ENCODE measurements around the gene MSLN.
"Not testable (repeated sequence)": the region's sequence is repeated elsewhere in the genome, so short reads cannot be mapped to it uniquely, and the experiment has no call there.

Gene MSLN

DNA sequence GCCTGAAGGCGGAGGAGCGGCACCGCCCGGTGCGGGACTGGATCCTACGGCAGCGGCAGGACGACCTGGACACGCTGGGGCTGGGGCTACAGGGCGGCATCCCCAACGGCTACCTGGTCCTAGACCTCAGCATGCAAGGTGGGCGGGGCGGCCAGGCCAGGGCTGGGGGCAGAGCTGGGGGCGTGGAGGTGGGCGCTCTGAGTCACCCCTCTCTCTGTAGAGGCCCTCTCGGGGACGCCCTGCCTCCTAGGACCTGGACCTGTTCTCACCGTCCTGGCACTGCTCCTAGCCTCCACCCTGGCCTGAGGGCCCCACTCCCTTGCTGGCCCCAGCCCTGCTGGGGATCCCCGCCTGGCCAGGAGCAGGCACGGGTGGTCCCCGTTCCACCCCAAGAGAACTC, 7.9 kb downstream of the MSLN start:
- TF ChIP-seq JUND (IDR thresholded peaks at IDR 0.05; ENCODE audit: low read depth) = no peak
- in situ Hi-C loops (cut with HindIII; ENCODE audit: low pct_unique_long_range_greater_than_20kb, low sequenced_read_pairs) = no loop called here
- DNase-seq (ENCODE audit: low read depth in 1 of 2, low spot score in 1 of 2) = no peak

GRCh38 chr16:769184-769784, 8.8 kb downstream of the MSLN start:
- no peak for TF ChIP-seq JUND (IDR thresholded peaks at IDR 0.05; ENCODE audit: low read depth)
- in situ Hi-C loops (cut with HindIII; ENCODE audit: low pct_unique_long_range_greater_than_20kb, low sequenced_read_pairs) = no loop called here
- DNase-seq (ENCODE audit: low read depth in 1 of 2, low spot score in 1 of 2) = no peak

GRCh38 chr16:769934-770333, 9.4 kb downstream of the MSLN start:
- in situ Hi-C loops (cut with HindIII; ENCODE audit: low pct_unique_long_range_greater_than_20kb, low sequenced_read_pairs) = no loop called here
- no peak for DNase-seq (ENCODE audit: low read depth in 1 of 2, low spot score in 1 of 2)
- TF ChIP-seq JUND (IDR thresholded peaks at IDR 0.05; ENCODE audit: low read depth) = no peak

DNA sequence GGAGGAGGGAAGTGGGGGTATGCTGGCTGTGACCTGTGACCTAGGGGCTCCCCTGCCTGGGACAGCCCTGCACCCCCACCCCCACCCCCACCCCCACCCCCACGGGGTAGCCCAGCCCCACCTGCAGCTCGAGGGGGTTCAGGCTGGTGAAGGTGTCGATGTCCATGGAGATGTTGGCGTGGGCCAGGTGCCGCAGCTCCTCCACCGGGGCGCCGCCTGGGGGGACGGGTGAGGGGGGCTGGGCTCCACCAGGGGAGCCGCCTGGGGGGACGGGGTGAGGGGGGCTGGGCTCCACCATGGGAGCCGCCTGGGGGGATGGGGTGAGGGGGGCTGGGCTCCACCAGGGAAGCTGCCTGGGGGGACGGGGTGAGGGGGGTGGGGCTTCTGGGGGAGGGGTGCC, 9.9 kb downstream of the MSLN start:
- no peak for DNase-seq (ENCODE audit: low read depth in 1 of 2, low spot score in 1 of 2)
- no peak for TF ChIP-seq JUND (IDR thresholded peaks at IDR 0.05; ENCODE audit: low read depth)
- in situ Hi-C loops (cut with HindIII; ENCODE audit: low pct_unique_long_range_greater_than_20kb, low sequenced_read_pairs) = no loop called here

GRCh38 chr16:772959-773358, 12.4 kb downstream of the MSLN start:
- no peak for DNase-seq (ENCODE audit: low read depth in 1 of 2, low spot score in 1 of 2)
- in situ Hi-C loops (cut with HindIII; ENCODE audit: low pct_unique_long_range_greater_than_20kb, low sequenced_read_pairs) = no loop called here

GRCh38 chr16:774086-775001, 13.8 kb downstream of the MSLN start:
- in situ Hi-C loops (cut with HindIII; ENCODE audit: low pct_unique_long_range_greater_than_20kb, low sequenced_read_pairs) = no loop called here
- no peak for TF ChIP-seq JUND (IDR thresholded peaks at IDR 0.05; ENCODE audit: low read depth)
- no peak for DNase-seq (ENCODE audit: low read depth in 1 of 2, low spot score in 1 of 2)

More at GRCh38 chr16:772959-773358, 12.4 kb downstream of the MSLN start:
- no peak for TF ChIP-seq JUND (IDR thresholded peaks at IDR 0.05; ENCODE audit: low read depth)

DNA sequence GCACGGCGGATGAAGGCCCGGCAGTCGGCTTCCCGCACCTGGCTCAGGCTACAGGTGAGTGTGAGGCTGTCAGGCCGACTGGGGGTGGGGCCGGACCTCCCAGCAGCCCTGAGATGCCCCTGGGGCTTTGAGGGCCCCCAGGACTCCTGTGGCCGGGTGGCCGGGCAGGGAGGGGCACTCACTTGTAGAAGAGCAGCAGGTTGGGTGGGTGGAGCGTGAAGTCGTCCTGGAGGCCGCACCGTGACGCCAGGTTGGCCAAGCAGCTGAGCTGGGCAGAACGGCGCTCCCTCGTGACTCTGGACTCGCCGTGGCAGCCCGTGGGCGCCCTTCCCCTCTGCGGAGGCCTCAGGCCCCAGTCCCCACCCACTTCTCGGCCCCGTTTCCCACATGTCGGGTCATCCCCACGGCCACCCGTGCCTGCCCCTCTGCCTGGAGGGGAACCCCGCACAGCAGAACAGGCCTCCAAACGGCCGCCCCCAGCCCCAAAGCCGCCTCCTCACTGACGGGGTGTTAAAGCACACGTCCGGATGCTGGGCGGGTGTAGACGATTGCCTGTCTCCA, 14.8 kb downstream of the MSLN start:
- in situ Hi-C loops (cut with HindIII; ENCODE audit: low pct_unique_long_range_greater_than_20kb, low sequenced_read_pairs) = no loop called here
- no peak for DNase-seq (ENCODE audit: low read depth in 1 of 2, low spot score in 1 of 2)
- no peak for TF ChIP-seq JUND (IDR thresholded peaks at IDR 0.05; ENCODE audit: low read depth)

- in situ Hi-C loops (cut with HindIII; ENCODE audit: low pct_unique_long_range_greater_than_20kb, low sequenced_read_pairs); DNase-seq (ENCODE audit: low read depth in 1 of 2, low spot score in 1 of 2): not testable (repeated sequence)
Measured at GRCh38 chr16:776298-776697, 15.8 kb downstream of the MSLN start.

DNA sequence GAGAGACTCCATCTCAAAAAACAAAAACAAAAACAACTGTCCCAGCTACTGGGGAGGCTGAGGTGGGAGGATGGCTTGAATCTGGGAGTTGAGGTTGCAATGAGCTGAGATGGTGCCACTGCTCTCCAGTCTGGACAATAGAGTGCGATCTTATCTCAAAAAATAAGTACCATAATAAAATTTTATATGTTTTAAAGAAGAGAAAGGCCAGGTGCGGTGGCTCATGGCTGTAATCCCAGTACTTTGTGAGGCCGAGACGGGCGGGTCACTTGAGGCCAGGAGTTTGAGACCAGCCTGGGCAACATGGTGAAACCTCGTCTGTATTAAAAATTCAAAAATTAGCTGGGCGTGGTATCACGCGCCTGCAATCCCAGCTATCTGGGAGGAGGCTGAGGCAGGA, 16.3 kb downstream of the MSLN start:
- in situ Hi-C loops (cut with HindIII; ENCODE audit: low pct_unique_long_range_greater_than_20kb, low sequenced_read_pairs) = no loop called here
- DNase-seq (ENCODE audit: low read depth in 1 of 2, low spot score in 1 of 2) = no peak
- no peak for TF ChIP-seq JUND (IDR thresholded peaks at IDR 0.05; ENCODE audit: low read depth)

- no peak for TF ChIP-seq JUND (IDR thresholded peaks at IDR 0.05; ENCODE audit: low read depth)
- in situ Hi-C loops (cut with HindIII; ENCODE audit: low pct_unique_long_range_greater_than_20kb, low sequenced_read_pairs) = no loop called here
- DNase-seq (ENCODE audit: low read depth in 1 of 2, low spot score in 1 of 2) = no peak
Measured at GRCh38 chr16:777826-778225, 17.3 kb downstream of the MSLN start.

DNA sequence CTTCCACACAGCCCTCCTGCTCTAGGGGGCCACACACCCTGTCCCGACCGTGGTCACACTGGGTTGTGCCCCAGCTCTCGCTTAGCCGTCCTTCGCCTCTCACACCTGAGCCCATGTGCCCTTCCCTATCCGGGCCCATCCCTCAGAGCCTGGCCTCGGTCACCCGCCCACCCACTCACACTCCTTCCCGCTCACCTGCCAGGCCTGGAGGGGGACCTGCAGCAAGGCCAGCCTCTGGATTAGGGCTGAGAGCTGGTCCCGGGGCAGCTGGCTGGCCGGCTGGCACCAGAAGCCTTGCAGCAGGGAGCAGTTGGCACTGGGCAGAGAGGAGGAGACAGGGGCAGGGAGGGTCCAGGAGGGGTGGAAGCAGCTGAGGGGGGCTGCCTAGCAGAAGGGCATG, 17.9 kb downstream of the MSLN start:
- TF ChIP-seq JUND (IDR thresholded peaks at IDR 0.05; ENCODE audit: low read depth) = no peak
- in situ Hi-C loops (cut with HindIII; ENCODE audit: low pct_unique_long_range_greater_than_20kb, low sequenced_read_pairs) = no loop called here
- no peak for DNase-seq (ENCODE audit: low read depth in 1 of 2, low spot score in 1 of 2)

- no peak for TF ChIP-seq JUND (IDR thresholded peaks at IDR 0.05; ENCODE audit: low read depth)
- DNase-seq (ENCODE audit: low read depth in 1 of 2, low spot score in 1 of 2) = no peak
- in situ Hi-C loops (cut with HindIII; ENCODE audit: low pct_unique_long_range_greater_than_20kb, low sequenced_read_pairs) = no loop called here
Measured at GRCh38 chr16:778909-779527, 18.5 kb downstream of the MSLN start.

GRCh38 chr16:779561-779960, 19.0 kb downstream of the MSLN start:
- no peak for DNase-seq (ENCODE audit: low read depth in 1 of 2, low spot score in 1 of 2)
- in situ Hi-C loops (cut with HindIII; ENCODE audit: low pct_unique_long_range_greater_than_20kb, low sequenced_read_pairs) = no loop called here
- TF ChIP-seq JUND (IDR thresholded peaks at IDR 0.05; ENCODE audit: low read depth) = no peak
